HUES48 (cell line): ENCODE measurements around the gene YY1.
"Not testable (repeated sequence)": the region's sequence is repeated elsewhere in the genome, so short reads cannot be mapped to it uniquely, and the experiment has no call there.

Source experiments
- H3K27ac ChIP-seq: one replicate; pipeline ENCODE4 v1.7.0; 2013; ENCODE audit warnings: low read depth, low read length, inconsistent platforms
- H3K27me3 ChIP-seq: 2 replicates; pipeline ENCODE4 v1.6.1; 2013; ENCODE audit warnings: mild to moderate bottlenecking, low read length; ENCODE audit not compliant: control insufficient read depth, insufficient read depth
- H3K36me3 ChIP-seq: 2 replicates; pipeline ENCODE4 v1.6.1; 2013; ENCODE audit warnings: low read length; ENCODE audit not compliant: control insufficient read depth, insufficient read depth
- H3K4me1 ChIP-seq: 2 replicates; pipeline ENCODE4 v1.6.1; 2013; ENCODE audit warnings: mild to moderate bottlenecking, low read length; ENCODE audit not compliant: control insufficient read depth, insufficient read depth
- H3K4me3 ChIP-seq: 2 replicates; pipeline ENCODE4 v1.5.1; 2013; ENCODE audit warnings: mild to moderate bottlenecking, low read depth, low read length
- H3K9ac ChIP-seq: 2 replicates; pipeline ENCODE4 v1.6.1; 2013; ENCODE audit warnings: mild to moderate bottlenecking, low read depth, low read length, moderate library complexity
- H3K9me3 ChIP-seq: 2 replicates; pipeline ENCODE4 v1.6.1; 2013; ENCODE audit warnings: low read length; ENCODE audit not compliant: control insufficient read depth, insufficient read depth

Gene YY1

GRCh38 chr14:100292776-100293461 lies 54.0 kb downstream of the YY1 start:
- Histone ChIP-seq H3K36me3 (peaks cover 56% of the 10 kb centered on the region), H3K9ac (no peak overlapping the region)

DNA sequence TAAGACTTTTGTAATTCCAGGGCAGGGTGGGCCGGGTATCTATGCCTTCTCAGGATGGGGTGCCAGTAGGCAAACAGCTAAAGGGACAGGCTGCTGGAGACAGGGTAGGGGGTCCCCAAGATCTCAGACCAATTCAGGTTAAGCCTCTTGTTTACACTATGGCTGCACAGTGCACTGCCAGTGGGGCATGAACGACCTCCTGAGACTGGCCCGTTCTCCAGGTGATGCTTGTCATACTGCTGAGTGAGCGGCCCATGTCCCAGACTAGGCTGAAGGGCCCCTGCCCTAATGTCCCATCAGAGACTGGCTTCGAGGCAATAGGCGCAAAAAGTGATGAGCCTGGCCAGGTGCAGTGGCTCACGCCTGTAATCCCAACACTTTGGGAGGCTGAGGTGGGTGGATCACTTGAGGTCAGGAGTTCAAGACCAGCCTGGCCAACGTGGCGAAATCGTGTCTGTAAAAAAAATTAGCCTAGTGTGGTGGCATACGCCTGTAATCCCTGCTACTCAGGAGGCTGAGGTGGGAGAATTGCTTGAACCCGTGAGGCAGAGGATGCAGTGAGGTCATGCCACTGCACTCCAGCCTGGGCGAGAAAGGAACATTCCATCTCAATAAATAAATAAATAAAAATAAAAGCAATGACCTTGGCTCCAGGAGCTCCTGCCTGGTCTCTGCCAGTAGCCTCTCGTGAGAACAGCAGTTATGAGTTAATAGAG lies 54.7 kb downstream of the YY1 start:
- no peaks in the 10 kb centered on the region for H3K4me1 ChIP-seq
- no peak overlapping the region for H3K4me3 ChIP-seq
- H3K36me3 ChIP-seq: peaks cover 63% of the 10 kb centered on the region
- no peak overlapping the region for H3K27ac ChIP-seq
- H3K9me3 ChIP-seq: no peaks in the 10 kb centered on the region
- H3K27me3 ChIP-seq: no peaks in the 10 kb centered on the region
- H3K9ac ChIP-seq: no peak overlapping the region

More at GRCh38 chr14:100292776-100293461, 54.0 kb downstream of the YY1 start:
- no peak overlapping the region for H3K4me3 ChIP-seq
- no peaks in the 10 kb centered on the region for H3K4me1 ChIP-seq
- H3K27ac ChIP-seq: no peak overlapping the region
- no peaks in the 10 kb centered on the region for H3K27me3 ChIP-seq
- H3K9me3 ChIP-seq: no peaks in the 10 kb centered on the region

DNA sequence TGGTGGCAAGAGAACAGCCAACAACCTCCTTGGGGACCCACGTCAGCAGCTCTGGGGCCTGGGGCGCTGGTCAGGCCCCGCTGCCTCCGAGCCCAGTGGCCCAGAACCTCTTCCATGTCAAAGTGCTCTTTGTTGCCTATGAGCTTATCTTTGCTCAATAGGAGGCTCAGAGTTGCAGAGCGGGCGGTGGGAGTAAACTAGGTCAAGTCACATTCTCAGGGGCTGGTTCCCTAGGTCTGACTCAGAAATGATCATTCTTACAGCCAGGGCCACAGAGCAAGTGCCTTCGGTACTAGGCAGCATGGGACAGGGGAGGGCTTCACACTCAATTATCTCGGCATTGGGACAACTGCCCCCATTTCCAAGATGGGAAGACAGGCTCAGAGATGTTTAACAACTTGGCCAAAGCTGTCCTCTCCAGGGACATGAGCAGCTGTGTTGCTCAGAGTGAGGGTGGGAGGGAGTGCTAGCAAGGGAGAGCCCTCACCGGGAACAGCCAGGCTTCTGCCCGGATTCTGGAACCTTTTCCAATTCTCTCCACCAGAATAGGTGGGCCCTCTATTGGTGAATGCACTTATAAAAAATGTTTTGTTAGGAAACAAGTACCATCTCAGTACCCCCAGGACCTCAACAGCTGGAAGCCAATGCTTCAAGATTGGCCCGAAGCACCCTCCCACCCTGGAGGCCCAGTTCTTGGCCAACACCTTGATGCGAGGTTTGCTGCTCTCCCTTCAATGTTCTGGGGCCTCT lies 55.4 kb downstream of the YY1 start:
- no peaks in the 10 kb centered on the region for H3K9me3 ChIP-seq
- no peaks in the 10 kb centered on the region for H3K27me3 ChIP-seq
- H3K36me3 ChIP-seq: peaks cover 65% of the 10 kb centered on the region
- no peaks in the 10 kb centered on the region for H3K4me1 ChIP-seq
- H3K9ac ChIP-seq: no peak overlapping the region
- no peak overlapping the region for H3K27ac ChIP-seq
- H3K4me3 ChIP-seq: no peak overlapping the region

- no peaks in the 10 kb centered on the region for H3K4me1 ChIP-seq
- no peaks in the 10 kb centered on the region for H3K9me3 ChIP-seq
- no peaks in the 10 kb centered on the region for H3K27me3 ChIP-seq
- H3K36me3 ChIP-seq: peaks cover 66% of the 10 kb centered on the region
- H3K4me3 ChIP-seq: no peak overlapping the region
- H3K9ac ChIP-seq: no peak overlapping the region
- no peak overlapping the region for H3K27ac ChIP-seq
Measured at GRCh38 chr14:100294963-100295330, 56.0 kb downstream of the YY1 start.

DNA sequence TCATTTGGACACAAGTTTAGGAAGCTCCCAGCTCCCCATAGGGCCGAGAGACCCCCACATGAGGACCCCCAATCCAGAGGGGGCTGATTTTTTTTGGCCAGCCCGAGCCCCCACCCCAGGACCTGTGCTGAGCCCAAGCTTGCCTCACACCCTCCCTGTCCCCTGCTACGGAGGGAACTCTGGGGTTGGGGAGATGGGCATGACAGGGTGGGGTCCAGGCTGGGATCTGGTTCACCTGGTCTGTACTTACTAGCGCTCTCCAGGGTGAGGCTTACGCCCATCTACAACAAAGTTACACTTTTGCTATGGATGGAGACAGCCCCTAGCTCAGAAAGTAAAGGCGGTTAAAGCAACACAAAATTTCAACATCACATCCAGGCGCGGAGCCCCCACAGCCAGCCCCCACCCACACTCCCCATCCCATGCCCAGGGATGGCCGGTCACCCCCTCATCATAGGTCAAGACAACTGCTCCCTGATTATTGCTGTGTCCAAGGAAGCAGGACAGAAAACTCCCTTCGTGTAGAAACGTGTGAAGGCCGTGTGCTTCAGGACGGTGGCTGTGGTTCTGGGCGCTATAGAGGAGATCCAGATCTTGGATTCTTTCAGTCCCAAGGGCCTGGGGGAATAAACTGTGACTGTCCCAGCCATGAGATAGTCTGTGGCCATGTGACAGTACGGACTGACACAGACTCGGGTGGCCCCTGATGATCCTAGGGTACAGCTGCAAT lies 56.6 kb downstream of the YY1 start:
- Histone ChIP-seq H3K9ac (no peak overlapping the region), H3K4me1 (no peaks in the 10 kb centered on the region)

DNA sequence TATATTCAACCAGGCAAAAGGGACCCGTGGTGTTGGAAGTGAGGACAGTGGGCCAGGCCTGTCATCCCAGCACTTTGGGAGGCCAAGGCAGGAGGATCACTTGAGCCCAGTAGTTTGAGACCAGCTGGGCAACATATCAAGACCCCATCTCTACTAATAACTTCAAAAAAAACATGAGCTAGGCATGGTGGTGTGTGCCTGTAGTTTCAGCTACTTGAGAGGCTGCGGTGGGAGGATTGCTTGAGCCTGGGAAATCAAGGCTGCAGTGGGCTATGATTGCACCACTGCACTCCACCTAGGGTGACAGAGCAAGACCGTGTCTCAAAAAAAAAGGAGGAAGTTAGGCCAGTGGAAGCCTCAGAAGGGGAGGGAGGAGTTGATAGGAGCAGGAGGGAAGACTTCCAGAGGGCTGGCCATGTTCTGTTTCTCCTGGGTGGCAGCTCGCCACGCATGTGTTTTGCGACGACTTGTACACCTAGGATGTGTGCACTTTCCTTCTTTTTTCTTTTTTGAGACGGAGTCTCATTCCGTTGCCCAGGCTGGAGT lies 57.2 kb downstream of the YY1 start:
- Histone ChIP-seq H3K36me3 (peaks cover 59% of the 10 kb centered on the region), H3K9me3 (no peaks in the 10 kb centered on the region), H3K4me3 (no peak overlapping the region), H3K27ac (no peak overlapping the region), H3K9ac (no peak overlapping the region), H3K27me3 (no peaks in the 10 kb centered on the region), H3K4me1 (no peaks in the 10 kb centered on the region)

More for the DNA sequence above, 56.6 kb downstream of the YY1 start:
- Histone ChIP-seq H3K36me3 (peaks cover 64% of the 10 kb centered on the region), H3K9me3 (no peaks in the 10 kb centered on the region), H3K4me3 (no peak overlapping the region), H3K27me3 (no peaks in the 10 kb centered on the region), H3K27ac (no peak overlapping the region)

GRCh38 chr14:100296729-100297128 lies 57.8 kb downstream of the YY1 start:
- not testable (repeated sequence) for H3K4me3 ChIP-seq, H3K27me3 ChIP-seq, H3K4me1 ChIP-seq, H3K9me3 ChIP-seq, H3K27ac ChIP-seq, H3K9ac ChIP-seq
- peaks cover 54% of the 10 kb centered on the region for H3K36me3 ChIP-seq

DNA sequence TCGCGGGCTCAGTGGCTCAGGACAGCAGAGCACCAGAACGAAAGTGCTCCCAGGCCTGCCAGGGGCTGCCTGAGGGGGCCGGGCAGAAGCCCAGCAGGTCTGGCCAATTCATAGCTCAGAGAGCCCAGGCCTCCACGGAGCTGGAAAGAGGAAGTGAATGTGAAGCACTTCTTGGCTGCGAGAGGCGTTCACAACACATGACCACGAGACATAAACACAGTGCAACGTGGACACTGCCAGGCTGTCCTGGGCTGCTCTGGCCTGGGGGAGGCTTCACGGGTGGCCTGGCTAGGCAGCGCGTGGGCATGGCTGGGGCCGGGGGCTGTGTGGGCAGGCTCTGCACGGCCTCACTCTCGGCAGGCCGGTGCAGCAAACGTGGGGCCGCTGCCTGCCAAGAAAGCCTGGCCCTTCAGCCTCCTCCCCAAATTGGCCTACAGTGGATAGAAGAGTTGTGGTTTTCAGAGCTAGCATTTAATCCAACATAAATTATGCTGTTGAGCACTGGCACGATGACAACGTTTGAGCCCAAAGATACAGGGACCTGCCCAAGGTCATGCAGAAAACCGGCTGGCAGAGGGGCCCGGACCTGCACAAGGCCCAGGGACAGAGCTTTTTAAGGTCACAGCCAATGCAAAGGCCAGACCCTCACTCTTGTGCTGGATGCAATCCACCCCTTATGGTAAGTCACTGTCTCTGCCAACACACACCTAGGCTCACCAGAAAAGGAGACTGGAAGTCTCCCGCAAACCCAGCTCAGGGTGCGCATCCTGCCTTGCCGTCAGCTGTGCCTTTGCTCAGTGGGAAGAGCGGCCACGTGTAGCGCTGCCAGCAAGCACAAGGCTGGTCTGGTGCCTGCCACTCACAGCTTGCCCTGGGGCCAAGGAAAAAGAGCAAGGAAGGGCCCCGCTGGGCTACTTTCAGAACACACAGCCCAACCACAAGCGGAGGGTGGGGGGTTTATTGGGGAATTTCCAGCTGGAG lies 58.7 kb downstream of the YY1 start:
- Histone ChIP-seq H3K9ac (no peak overlapping the region), H3K9me3 (no peaks in the 10 kb centered on the region), H3K36me3 (peaks cover 47% of the 10 kb centered on the region), H3K4me3 (no peak overlapping the region), H3K27me3 (no peaks in the 10 kb centered on the region), H3K4me1 (no peaks in the 10 kb centered on the region), H3K27ac (no peak overlapping the region)

DNA sequence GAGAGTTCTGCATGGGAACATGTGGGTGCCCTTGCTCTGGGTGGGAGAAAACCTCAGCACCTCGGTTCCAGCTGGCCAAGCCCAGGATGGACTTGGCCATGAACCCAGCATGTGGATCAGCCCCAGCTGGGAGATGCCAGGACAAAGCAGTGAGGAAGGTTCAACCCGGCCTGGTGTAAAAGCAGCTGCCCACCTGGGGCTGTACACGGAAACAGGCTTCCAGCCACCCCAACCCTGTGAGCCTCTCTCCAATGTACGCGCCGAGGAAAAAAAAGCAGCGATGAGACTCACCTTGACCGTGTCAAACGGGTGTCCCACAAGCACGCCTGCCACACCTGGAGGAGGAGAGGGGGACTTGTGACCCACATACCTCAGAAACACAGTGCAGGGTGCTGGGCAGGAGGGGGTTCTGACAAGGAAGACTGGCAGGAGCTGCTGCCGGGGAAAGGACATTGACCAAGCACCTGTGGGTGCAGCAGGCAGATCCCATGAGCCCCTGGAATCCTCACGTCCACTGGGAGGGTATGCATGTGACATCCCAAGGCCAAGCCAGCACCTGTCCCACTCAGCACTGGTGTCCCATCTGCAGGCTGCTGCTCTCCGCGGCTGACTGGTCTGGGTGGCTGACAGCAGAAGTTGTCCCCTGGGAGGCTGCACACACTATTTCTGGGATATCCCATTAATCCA lies 59.8 kb downstream of the YY1 start:
- Histone ChIP-seq H3K27me3 (no peaks in the 10 kb centered on the region), H3K27ac (no peak overlapping the region), H3K9me3 (no peaks in the 10 kb centered on the region), H3K36me3 (peaks cover 36% of the 10 kb centered on the region), H3K9ac (no peak overlapping the region), H3K4me3 (no peak overlapping the region), H3K4me1 (peaks cover under 1% of the 10 kb centered on the region; the same call in 1 of the 2 replicates)
